ENCODE results near the gene HM13.

DNA sequence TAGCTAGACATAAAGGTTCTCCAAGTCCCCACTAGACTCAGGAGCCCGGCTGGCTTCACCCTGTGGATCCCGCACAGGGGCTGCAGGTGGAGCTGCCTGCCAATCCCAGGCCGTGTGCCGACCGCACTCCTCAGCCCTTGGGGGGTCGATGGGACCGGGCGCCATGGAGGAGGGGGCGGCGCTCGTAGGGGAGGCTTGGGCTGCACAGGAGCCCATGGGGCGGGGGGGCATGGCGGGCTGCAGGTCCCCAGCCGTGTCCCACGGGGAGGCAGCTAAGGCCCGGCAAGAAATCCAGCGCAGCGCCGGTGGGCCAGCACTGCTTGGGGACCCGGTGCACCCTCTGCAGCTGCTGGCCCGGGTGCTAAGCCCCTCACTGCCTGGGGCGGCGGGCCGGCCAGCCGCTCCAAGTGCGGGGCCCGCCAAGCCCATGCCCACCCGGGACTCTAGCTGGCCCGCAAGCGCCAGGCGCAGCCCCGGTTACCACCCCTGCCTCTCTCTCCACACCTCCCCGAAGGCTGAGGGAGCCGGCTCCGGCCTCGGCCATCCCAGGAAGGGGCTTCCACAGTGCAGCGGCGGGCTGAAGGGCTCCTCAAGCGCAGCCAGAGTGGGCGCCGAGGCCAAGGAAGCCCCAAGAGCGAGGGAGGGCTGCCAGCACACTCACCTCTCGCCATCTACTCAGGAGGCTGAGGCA, 64.4 kb downstream of the HM13 start:
- TF ChIP-seq, protein P1, sequence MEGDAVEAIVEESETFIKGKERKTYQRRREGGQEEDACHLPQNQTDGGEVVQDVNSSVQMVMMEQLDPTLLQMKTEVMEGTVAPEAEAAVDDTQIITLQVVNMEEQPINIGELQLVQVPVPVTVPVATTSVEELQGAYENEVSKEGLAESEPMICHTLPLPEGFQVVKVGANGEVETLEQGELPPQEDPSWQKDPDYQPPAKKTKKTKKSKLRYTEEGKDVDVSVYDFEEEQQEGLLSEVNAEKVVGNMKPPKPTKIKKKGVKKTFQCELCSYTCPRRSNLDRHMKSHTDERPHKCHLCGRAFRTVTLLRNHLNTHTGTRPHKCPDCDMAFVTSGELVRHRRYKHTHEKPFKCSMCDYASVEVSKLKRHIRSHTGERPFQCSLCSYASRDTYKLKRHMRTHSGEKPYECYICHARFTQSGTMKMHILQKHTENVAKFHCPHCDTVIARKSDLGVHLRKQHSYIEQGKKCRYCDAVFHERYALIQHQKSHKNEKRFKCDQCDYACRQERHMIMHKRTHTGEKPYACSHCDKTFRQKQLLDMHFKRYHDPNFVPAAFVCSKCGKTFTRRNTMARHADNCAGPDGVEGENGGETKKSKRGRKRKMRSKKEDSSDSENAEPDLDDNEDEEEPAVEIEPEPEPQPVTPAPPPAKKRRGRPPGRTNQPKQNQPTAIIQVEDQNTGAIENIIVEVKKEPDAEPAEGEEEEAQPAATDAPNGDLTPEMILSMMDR (IDR thresholded peaks at IDR 0.05) = no peak
- TF ChIP-seq EZH2 (IDR thresholded peaks at IDR 0.05; ENCODE audit: borderline replicate concordance, insufficient read depth, low read depth, low read length, poor library complexity, severe bottlenecking) = no peak
